Smooth muscle cell (in vitro differentiated cells): ENCODE measurements around the gene ATG5. TPM values are rescaled to one million over a fixed set of nuclear protein-coding genes. Genes with fewer than 3 reads are reported as not detected.

ENCODE experiments used
- DNase-seq: peaks from one replicate; lab custom pipeline; 2025; ENCODE audit not compliant: unreplicated experiment; lab: John Stamatoyannopoulos, UW
- H2AFZ ChIP-seq: fragments of 200-600 bp; sonication (generic); 2 replicates; pipeline ENCODE4 v1.6.0; 2016; ENCODE audit warnings: antibody characterized with exemption, low read depth, mild to moderate bottlenecking
- H3F3A ChIP-seq: fragments of 200-600 bp; sonication (generic); 2 replicates; pipeline ENCODE4 v1.6.0; 2017; ENCODE audit warnings: antibody characterized with exemption, low read depth
- H3K27ac ChIP-seq: fragments of 200-600 bp; sonication (generic); 2 replicates; pipeline ENCODE4 v1.5.1; 2016; ENCODE audit warnings: low read depth, mild to moderate bottlenecking
- H3K27me3 ChIP-seq: fragments of 200-600 bp; sonication (generic); 2 replicates; pipeline ENCODE4 v1.6.1; 2016; ENCODE audit warnings: low read depth, mild to moderate bottlenecking
- H3K36me3 ChIP-seq: fragments of 200-600 bp; sonication (generic); 2 replicates; pipeline ENCODE4 v1.5.1; 2016; ENCODE audit warnings: low read depth
- H3K4me1 ChIP-seq: fragments of 200-600 bp; sonication (generic); 2 replicates; pipeline ENCODE4 v1.5.1; 2016; ENCODE audit warnings: low read depth
- H3K4me2 ChIP-seq: fragments of 200-600 bp; sonication (generic); 2 replicates; pipeline ENCODE4 v1.6.0; 2016; ENCODE audit warnings: mild to moderate bottlenecking
- H3K4me3 ChIP-seq: fragments of 200-600 bp; sonication (generic); 2 replicates; pipeline ENCODE4 v1.5.1; 2016; ENCODE audit warnings: mild to moderate bottlenecking
- H3K79me2 ChIP-seq: fragments of 200-600 bp; sonication (generic); 2 replicates; pipeline ENCODE4 v1.6.0; 2016; ENCODE audit warnings: low read depth, mild to moderate bottlenecking
- H3K9ac ChIP-seq: fragments of 200-600 bp; sonication (generic); 2 replicates; pipeline ENCODE4 v1.6.0; 2016; ENCODE audit warnings: low read depth
- H3K9me3 ChIP-seq: fragments of 200-600 bp; sonication (generic); replicated peaks from 2 replicates; pipeline ENCODE4 v1.5.1; 2016; ENCODE audit warnings: low read depth
- H4K20me1 ChIP-seq: fragments of 200-600 bp; sonication (generic); 2 replicates; pipeline ENCODE4 v1.6.0; 2016; ENCODE audit warnings: low read depth
- WGBS: methylation state at CpG from one replicate; pipeline ENCODE4 v1.1.7; 2016; ENCODE audit warnings: low lambda C conversion rate; 5-methylcytosine and 5-hydroxymethylcytosine counted together
- polyA plus RNA-seq: library from polyadenylated mRNA; unstranded; fragments of >200 nt; fragmentation: Nextera tagmentation; extraction: Ambion mirVana; gene quantifications from 2 replicates; pipeline ENCODE4 v1.2.1, GENCODE V29; 2016
- total RNA-seq: library from RNA; depleted of rRNA; stranded (reverse); fragments of >200 nt; gene quantifications from 2 replicates; pipeline ENCODE4 v1.2.3, GENCODE V29; 2014
- TF ChIP-seq, protein P1 (sequence below): fragments of 200-600 bp; sonication (generic); IDR thresholded peaks from 2 replicates; pipeline ENCODE4 v1.5.1; 2017; ENCODE audit warnings: borderline replicate concordance, mild to moderate bottlenecking, antibody characterized with exemption; ENCODE audit not compliant: insufficient read depth, poor library complexity, severe bottlenecking

The ATG5 gene
- total and polyA plus RNA-seq, 2 experiments from 2014 or later = 33.7 to 34.4 TPM

DNA sequence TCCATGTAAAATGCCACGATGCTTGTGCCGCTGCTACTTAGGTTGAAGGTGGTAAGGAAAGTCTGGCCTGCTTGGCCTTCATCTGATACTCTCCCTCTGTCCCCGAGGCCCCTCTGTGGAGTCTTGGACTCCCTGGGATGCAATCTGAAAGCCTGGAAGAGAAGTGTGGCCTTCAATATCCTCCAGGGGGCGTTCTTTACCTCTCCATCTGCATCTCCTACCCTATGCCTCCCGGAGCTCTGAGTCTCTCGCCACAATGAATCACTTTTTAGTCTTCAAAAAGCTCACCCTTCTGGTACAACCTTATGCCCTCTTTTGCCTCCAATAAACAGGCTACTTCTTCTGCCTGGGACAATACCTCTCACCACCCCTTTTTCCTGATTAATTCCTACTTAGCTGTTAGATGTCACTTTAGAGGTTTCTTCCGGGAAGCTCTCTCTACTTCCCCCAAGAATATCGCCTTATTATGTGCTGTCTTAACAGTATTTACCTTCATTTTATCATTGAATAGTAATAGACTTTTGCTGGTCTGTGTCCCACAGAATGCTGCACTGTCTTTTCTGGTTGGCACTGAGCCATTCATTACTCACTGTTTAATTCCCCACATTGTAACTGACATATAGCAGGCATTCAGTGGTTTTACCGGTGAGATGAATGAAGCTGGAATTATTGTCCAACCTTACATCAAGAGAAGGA lies 13.9 kb upstream of the ATG5 start:
- no peaks in the 10 kb centered on the region for H4K20me1 ChIP-seq
- H3K9me3 ChIP-seq = no peaks in the 10 kb centered on the region
- H3K4me2 ChIP-seq = no peak overlapping the region
- 33% methylated on average over 9 of the region's 9 CpGs for WGBS
- H3K79me2 ChIP-seq = no peaks in the 10 kb centered on the region
- no peak overlapping the region for H3K4me3 ChIP-seq
- H2AFZ ChIP-seq = no peak overlapping the region
- no peaks in the 10 kb centered on the region for H3K4me1 ChIP-seq
- H3K36me3 ChIP-seq = no peaks in the 10 kb centered on the region
- TF ChIP-seq, protein P1, sequence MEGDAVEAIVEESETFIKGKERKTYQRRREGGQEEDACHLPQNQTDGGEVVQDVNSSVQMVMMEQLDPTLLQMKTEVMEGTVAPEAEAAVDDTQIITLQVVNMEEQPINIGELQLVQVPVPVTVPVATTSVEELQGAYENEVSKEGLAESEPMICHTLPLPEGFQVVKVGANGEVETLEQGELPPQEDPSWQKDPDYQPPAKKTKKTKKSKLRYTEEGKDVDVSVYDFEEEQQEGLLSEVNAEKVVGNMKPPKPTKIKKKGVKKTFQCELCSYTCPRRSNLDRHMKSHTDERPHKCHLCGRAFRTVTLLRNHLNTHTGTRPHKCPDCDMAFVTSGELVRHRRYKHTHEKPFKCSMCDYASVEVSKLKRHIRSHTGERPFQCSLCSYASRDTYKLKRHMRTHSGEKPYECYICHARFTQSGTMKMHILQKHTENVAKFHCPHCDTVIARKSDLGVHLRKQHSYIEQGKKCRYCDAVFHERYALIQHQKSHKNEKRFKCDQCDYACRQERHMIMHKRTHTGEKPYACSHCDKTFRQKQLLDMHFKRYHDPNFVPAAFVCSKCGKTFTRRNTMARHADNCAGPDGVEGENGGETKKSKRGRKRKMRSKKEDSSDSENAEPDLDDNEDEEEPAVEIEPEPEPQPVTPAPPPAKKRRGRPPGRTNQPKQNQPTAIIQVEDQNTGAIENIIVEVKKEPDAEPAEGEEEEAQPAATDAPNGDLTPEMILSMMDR = peak; percentile 72
- H3K27me3 ChIP-seq = no peaks in the 10 kb centered on the region
- no peak overlapping the region for H3K9ac ChIP-seq
- DNase-seq = no peak
- H3F3A ChIP-seq = no peaks in the 10 kb centered on the region
- H3K27ac ChIP-seq = peak overlapping the region; percentile 27

DNA sequence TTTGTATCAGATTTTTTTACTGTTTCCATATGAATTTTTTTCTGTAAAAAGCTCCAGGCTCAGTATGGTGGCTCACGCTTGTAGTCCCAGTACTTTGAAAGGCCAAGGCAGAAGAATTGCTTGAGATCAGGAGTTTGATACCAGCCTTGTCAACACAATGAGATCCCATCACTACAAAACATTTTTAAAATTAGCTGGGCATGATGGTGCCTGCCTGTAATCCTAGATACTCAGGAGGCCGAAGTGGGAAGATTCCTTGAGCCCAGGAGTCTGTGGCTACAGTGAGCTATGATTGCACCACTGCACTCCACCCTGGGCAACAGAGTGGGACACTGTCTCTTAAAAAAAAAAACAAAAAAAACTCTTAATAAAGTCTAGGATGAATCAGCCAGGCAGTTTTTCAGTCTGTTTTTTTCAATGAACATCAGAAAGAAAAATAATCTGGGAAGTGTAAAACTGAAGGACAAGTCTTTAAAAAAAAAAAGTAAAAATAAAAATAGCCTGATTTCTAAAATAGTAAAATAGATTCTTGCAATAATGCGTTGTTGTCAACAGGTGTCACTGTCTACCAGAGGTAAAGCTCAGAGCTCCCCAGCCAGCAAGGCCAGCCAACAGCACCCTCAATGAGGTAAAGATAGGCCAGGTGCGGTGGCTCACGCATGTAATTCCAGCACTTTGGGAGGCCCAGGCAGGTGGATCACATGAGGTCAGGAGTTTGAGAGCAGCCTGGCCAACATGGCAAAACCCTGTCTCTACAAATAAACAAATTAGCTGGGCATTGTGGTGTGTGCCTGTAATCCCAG lies 9.3 kb upstream of the ATG5 start:
- H2AFZ ChIP-seq = no peak overlapping the region
- H3K4me2 ChIP-seq = no peak overlapping the region
- 33% methylated on average over 5 of the region's 5 CpGs for WGBS
- no peak overlapping the region for H3K9ac ChIP-seq
- no peak for DNase-seq
- no peaks in the 10 kb centered on the region for H4K20me1 ChIP-seq
- no peaks in the 10 kb centered on the region for H3K4me1 ChIP-seq
- TF ChIP-seq, protein P1 = peak; percentile 77
- H3K79me2 ChIP-seq = no peaks in the 10 kb centered on the region
- H3K36me3 ChIP-seq = no peaks in the 10 kb centered on the region
- H3K4me3 ChIP-seq = no peak overlapping the region
- H3K9me3 ChIP-seq = no peaks in the 10 kb centered on the region
- H3K27ac ChIP-seq = no peak overlapping the region
- H3K27me3 ChIP-seq = no peaks in the 10 kb centered on the region
- no peaks in the 10 kb centered on the region for H3F3A ChIP-seq

DNA sequence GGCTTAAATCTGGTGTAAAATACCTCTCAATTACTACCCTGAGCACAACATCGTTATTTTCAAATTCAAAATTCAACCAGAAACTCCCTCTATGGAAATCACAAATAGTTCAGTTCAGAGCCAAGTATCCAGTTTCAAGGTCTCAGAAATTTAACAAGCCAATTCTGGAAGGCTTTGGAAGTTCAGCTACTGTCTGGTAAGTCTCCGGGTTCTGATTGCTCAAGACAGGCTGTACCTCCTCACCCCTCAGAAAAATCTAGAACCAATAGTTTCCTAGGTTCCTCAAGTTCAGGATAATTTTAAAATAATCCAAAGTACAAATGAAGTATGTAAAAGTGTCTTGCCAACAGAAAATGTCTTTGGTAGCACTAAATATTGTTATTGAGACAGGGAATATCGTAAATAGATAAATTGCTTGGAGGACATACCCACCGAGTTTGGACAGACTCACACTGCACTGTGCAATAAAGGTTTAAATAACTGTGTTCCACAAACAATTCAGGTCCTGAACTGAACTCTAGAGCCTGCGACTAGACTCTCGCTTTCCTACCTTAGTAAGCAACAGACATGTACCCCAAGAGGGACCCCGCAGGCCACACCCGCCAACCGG lies 729 bp downstream of the ATG5 start:
- Histone ChIP-seq H3K27me3 (peaks cover 9% of the 10 kb centered on the region), H3K9me3 (no peaks in the 10 kb centered on the region), H4K20me1 (peaks cover 20% of the 10 kb centered on the region), H3K36me3 (no peaks in the 10 kb centered on the region), H3K79me2 (peaks cover 53% of the 10 kb centered on the region), H2AFZ (peak overlapping the region; percentile 83), H3K4me2 (peak overlapping the region; percentile 96), H3K4me3 (peak overlapping the region; percentile 77), H3F3A (no peaks in the 10 kb centered on the region), H3K9ac (peak overlapping the region; percentile 90), H3K4me1 (peaks cover 8% of the 10 kb centered on the region), H3K27ac (peak overlapping the region; percentile 86)
- no peak for DNase-seq
- WGBS = 4% methylated on average over 9 of the region's 9 CpGs
- TF ChIP-seq, protein P1 = no peak
